A549 (cell line): ENCODE data around the gene COL7A1.

Source experiments
- CTCF ChIP-seq: fragments of >200 bp; sonication (Bioruptor Twin); formaldehyde crosslinking; IDR thresholded peaks from 3 replicates; pipeline ENCODE4 v1.5.1; 2016
- HOXA7 ChIP-seq: fragments of 250-450 bp; sonication (Bioruptor Pico); IDR thresholded peaks from 2 replicates; pipeline ENCODE4 v1.5.0; 2020; ENCODE audit warnings: mild to moderate bottlenecking, moderate library complexity
- PHF8 ChIP-seq: fragments of 200-600 bp; sonication (generic); IDR thresholded peaks from 2 replicates; pipeline ENCODE4 v1.6.1; 2016; ENCODE audit warnings: low read depth, mild to moderate bottlenecking, antibody characterized with exemption, moderate library complexity, borderline replicate concordance
- RAD21 ChIP-seq, 2 experiments: fragments of >200 bp in 1 of 2; sonication (Bioruptor Twin) in 1 of 2; formaldehyde crosslinking in 1 of 2; IDR thresholded peaks in 1 of 2; conservative IDR thresholded peaks in 1 of 2; 2 replicates in 1 of 2; 3 replicates in 1 of 2; pipeline ENCODE4 v1.6.1; 2012 to 2018; ENCODE audit warnings: inconsistent platforms in 1 of 2
- RARB ChIP-seq: fragments of 250-450 bp; sonication (Bioruptor Pico); IDR thresholded peaks from 2 replicates; pipeline ENCODE4 v1.8.0; 2021; ENCODE audit warnings: mild to moderate bottlenecking, moderate library complexity
- SMC3 ChIP-seq: fragments of >200 bp; sonication (Bioruptor Twin); formaldehyde crosslinking; IDR thresholded peaks from 3 replicates; pipeline ENCODE4 v1.6.1; 2018; ENCODE audit warnings: inconsistent platforms

GRCh38 chr3:48633743-48634142, 38.6 kb upstream of the COL7A1 start:
- TF ChIP-seq CTCF (no peak), HOXA7 (no peak), PHF8 (no peak), SMC3 (no peak), RAD21 (conservative IDR thresholded peaks at IDR 0.05 in 1 of 2, IDR thresholded peaks at IDR 0.05 in 1 of 2) (no peak), RARB (CRISPR knock-in tag) (no peak)
